Neuronal stem cell (in vitro differentiated cells): ENCODE data around the gene USPL1.

Experiments used
- DNase-seq: peaks from one replicate; pipeline ENCODE4 v3.0.0-alpha.2; 2013; ENCODE audit warnings: low spot score
- H2AFZ ChIP-seq: one replicate; pipeline ENCODE4 v1.6.1; 2013; ENCODE audit warnings: mild to moderate bottlenecking, low read length, inconsistent platforms
- H2AK5ac ChIP-seq: 2 replicates; pipeline ENCODE4 v1.6.1; 2013; ENCODE audit warnings: low read depth, mild to moderate bottlenecking, inconsistent platforms, low read length, moderate library complexity, mixed read lengths
- H2BK120ac ChIP-seq: 2 replicates; pipeline ENCODE4 v1.6.1; 2013; ENCODE audit warnings: low read depth, mild to moderate bottlenecking, inconsistent platforms, low read length, moderate library complexity, mixed read lengths
- H2BK12ac ChIP-seq: one replicate; pipeline ENCODE4 v1.6.1; 2013; ENCODE audit warnings: low read length, inconsistent platforms
- H2BK15ac ChIP-seq: 2 replicates; pipeline ENCODE4 v1.6.1; 2013; ENCODE audit warnings: mild to moderate bottlenecking, low read length, inconsistent platforms, mixed read lengths
- H2BK5ac ChIP-seq: one replicate; pipeline ENCODE4 v1.6.1; 2013; ENCODE audit warnings: inconsistent platforms, mild to moderate bottlenecking, low read length, moderate library complexity
- H3K14ac ChIP-seq: one replicate; pipeline ENCODE4 v1.6.1; 2013; ENCODE audit warnings: low read length, inconsistent platforms
- H3K18ac ChIP-seq: 2 replicates; pipeline ENCODE4 v1.6.1; 2013; ENCODE audit warnings: low read length, inconsistent platforms
- H3K23ac ChIP-seq: 2 replicates; pipeline ENCODE4 v1.6.1; 2013; ENCODE audit warnings: low read depth, mild to moderate bottlenecking, mixed read lengths, low read length, inconsistent platforms; ENCODE audit not compliant: poor library complexity
- H3K27ac ChIP-seq: replicated peaks from 3 replicates; pipeline ENCODE4 v1.5.1; 2013; ENCODE audit warnings: low read length, inconsistent platforms
- H3K27me3 ChIP-seq, 3 experiments: 2 replicates each; pipeline ENCODE4 v1.6.1; 2013; ENCODE audit warnings: low read length in 3 of 3, mild to moderate bottlenecking in 2 of 3, inconsistent platforms in 1 of 3, low read depth in 1 of 3, mixed read lengths in 1 of 3, moderate library complexity in 1 of 3; ENCODE audit not compliant: control insufficient read depth in 3 of 3, insufficient read depth in 3 of 3
- H3K36me3 ChIP-seq, 2 donors: replicated peaks in 1 of 2; 2 replicates each; pipeline ENCODE4 v1.6.1; 2013; ENCODE audit warnings: low read length in 2 of 2; ENCODE audit not compliant: control insufficient read depth in 2 of 2, insufficient read depth in 2 of 2
- H3K4ac ChIP-seq: 2 replicates; pipeline ENCODE4 v1.6.1; 2013; ENCODE audit warnings: inconsistent platforms, mild to moderate bottlenecking, low read length, moderate library complexity
- H3K4me1 ChIP-seq, 2 donors: 1 replicate in 1 of 2; 2 replicates in 1 of 2; pipeline ENCODE4 v1.6.1; 2013; ENCODE audit warnings: low read length in 2 of 2, low read depth in 1 of 2; ENCODE audit not compliant: control insufficient read depth in 2 of 2, insufficient read depth in 1 of 2
- H3K4me2 ChIP-seq: one replicate; pipeline ENCODE4 v1.6.1; 2013; ENCODE audit warnings: mild to moderate bottlenecking, low read length, inconsistent platforms; ENCODE audit not compliant: insufficient read depth, poor library complexity, severe bottlenecking
- H3K4me3 ChIP-seq, 2 donors: 2 replicates each; pipeline ENCODE4 v1.5.1; 2013; ENCODE audit warnings: low read length in 2 of 2, mild to moderate bottlenecking in 2 of 2, inconsistent platforms in 1 of 2, moderate library complexity in 1 of 2
- H3K79me1 ChIP-seq: one replicate; pipeline ENCODE4 v1.6.1; 2013; ENCODE audit warnings: low read depth, mild to moderate bottlenecking, inconsistent platforms, low read length, moderate library complexity
- H3K9ac ChIP-seq: one replicate; pipeline ENCODE4 v1.6.1; 2013; ENCODE audit warnings: mild to moderate bottlenecking, low read depth, low read length, inconsistent platforms; ENCODE audit not compliant: poor library complexity
- H3K9me3 ChIP-seq, 2 donors: replicated peaks in 1 of 2; 2 replicates each; pipeline versions ENCODE3 to v1.6.1; 2013; ENCODE audit warnings: low read length in 2 of 2, mild to moderate bottlenecking in 2 of 2, inconsistent platforms in 1 of 2, low read depth in 1 of 2, mixed read lengths in 1 of 2, moderate library complexity in 1 of 2; ENCODE audit not compliant: control insufficient read depth in 2 of 2, insufficient read depth in 1 of 2
- H4K8ac ChIP-seq: one replicate; pipeline ENCODE4 v1.6.1; 2013; ENCODE audit warnings: low read depth, mild to moderate bottlenecking, inconsistent platforms, low read length, moderate library complexity
- H4K91ac ChIP-seq: one replicate; pipeline ENCODE4 v1.6.1; 2013; ENCODE audit warnings: low read length, low read depth, mild to moderate bottlenecking, inconsistent platforms; ENCODE audit not compliant: poor library complexity
- WGBS, 2 donors: extraction: QIAGEN DNeasy Blood & Tissue Kit; methylation state at CpG; one replicate each; pipeline ENCODE4 v1.1.7; 2013; ENCODE audit warnings: missing lambda C conversion rate in 2 of 2, mixed read lengths in 1 of 2; ENCODE audit not compliant: insufficient read length in 2 of 2, insufficient replicate concordance in 1 of 2; ENCODE audit errors: extremely low coverage in 2 of 2; 5-methylcytosine and 5-hydroxymethylcytosine counted together

USPL1 gene

GRCh38 chr13:30702006-30702405, 84.3 kb downstream of the USPL1 start:
- no CpG with 5 or more reads among the region's 4 CpGs for WGBS, 2 donors
- H3K23ac ChIP-seq: no peak overlapping the region

GRCh38 chr13:30704596-30704995, 86.9 kb downstream of the USPL1 start:
- H2AFZ ChIP-seq: no peak overlapping the region
- H3K9me3 ChIP-seq: no peaks in the 10 kb centered on the region
- no peak overlapping the region for H3K4ac ChIP-seq
- no peak overlapping the region for H3K27ac ChIP-seq
- H3K4me2 ChIP-seq: no peak overlapping the region
- no peak overlapping the region for H2BK120ac ChIP-seq
- H3K79me1 ChIP-seq: no peaks in the 10 kb centered on the region
- no peak overlapping the region for H2BK12ac ChIP-seq
- WGBS, 2 donors: no CpG with 5 or more reads among the region's 6 CpGs
- no peak for DNase-seq
- H3K23ac ChIP-seq: no peak overlapping the region
- no peak overlapping the region for H4K91ac ChIP-seq
- H4K8ac ChIP-seq: no peak overlapping the region
- no peaks in the 10 kb centered on the region for H3K36me3 ChIP-seq
- no peak overlapping the region for H2BK15ac ChIP-seq
- no peak overlapping the region for H3K18ac ChIP-seq
- H3K9ac ChIP-seq: no peak overlapping the region
- H3K4me3 ChIP-seq: no peak overlapping the region
- no peak overlapping the region for H2AK5ac ChIP-seq
- H3K4me1 ChIP-seq: no peaks in the 10 kb centered on the region
- H2BK5ac ChIP-seq: no peak overlapping the region
- no peaks in the 10 kb centered on the region for H3K27me3 ChIP-seq
- no peak overlapping the region for H3K14ac ChIP-seq

More at GRCh38 chr13:30702006-30702405, 84.3 kb downstream of the USPL1 start:
- no peaks in the 10 kb centered on the region for H3K27me3 ChIP-seq
- no peak overlapping the region for H2AK5ac ChIP-seq
- no peak overlapping the region for H3K4ac ChIP-seq
- H3K4me3 ChIP-seq: no peak overlapping the region
- no peaks in the 10 kb centered on the region for H3K9me3 ChIP-seq
- no peaks in the 10 kb centered on the region for H3K79me1 ChIP-seq
- no peak overlapping the region for H2BK5ac ChIP-seq
- no peak overlapping the region for H2BK15ac ChIP-seq
- H2AFZ ChIP-seq: no peak overlapping the region
- H4K8ac ChIP-seq: no peak overlapping the region
- H3K4me1 ChIP-seq: peaks cover 0 to 4% of the 10 kb centered on the region in 2 donors
- H3K18ac ChIP-seq: no peak overlapping the region
- H2BK12ac ChIP-seq: no peak overlapping the region
- DNase-seq: no peak
- no peak overlapping the region for H3K9ac ChIP-seq
- H3K14ac ChIP-seq: no peak overlapping the region
- H3K36me3 ChIP-seq: no peaks in the 10 kb centered on the region
- no peak overlapping the region for H3K27ac ChIP-seq
- no peak overlapping the region for H2BK120ac ChIP-seq
- no peak overlapping the region for H3K4me2 ChIP-seq
- no peak overlapping the region for H4K91ac ChIP-seq

GRCh38 chr13:30705680-30706079, 88.0 kb downstream of the USPL1 start:
- Histone ChIP-seq H2BK120ac (no peak overlapping the region), H3K36me3 (no peaks in the 10 kb centered on the region), H3K4me1 (no peaks in the 10 kb centered on the region), H2BK12ac (no peak overlapping the region), H3K79me1 (no peaks in the 10 kb centered on the region), H3K9me3 (no peaks in the 10 kb centered on the region), H3K9ac (no peak overlapping the region), H4K8ac (no peak overlapping the region), H2BK5ac (no peak overlapping the region), H3K23ac (no peak overlapping the region), H3K27ac (no peak overlapping the region), H3K4ac (no peak overlapping the region), H3K4me2 (no peak overlapping the region), H4K91ac (no peak overlapping the region), H3K14ac (no peak overlapping the region), H2AK5ac (no peak overlapping the region), H3K27me3 (no peaks in the 10 kb centered on the region), H2BK15ac (no peak overlapping the region), H3K4me3 (no peak overlapping the region), H2AFZ (no peak overlapping the region), H3K18ac (no peak overlapping the region)
- WGBS, 2 donors: no CpG with 5 or more reads among the region's 4 CpGs
- DNase-seq: no peak

- no peak overlapping the region for H3K4me3 ChIP-seq
- H2BK120ac ChIP-seq: no peak overlapping the region
- peaks cover 0 to 3% of the 10 kb centered on the region in 2 donors for H3K4me1 ChIP-seq
- no CpG with 5 or more reads among the region's 3 CpGs for WGBS, 2 donors
- no peak overlapping the region for H2BK15ac ChIP-seq
- H3K18ac ChIP-seq: no peak overlapping the region
- H2BK12ac ChIP-seq: no peak overlapping the region
- H3K4me2 ChIP-seq: no peak overlapping the region
- H3K4ac ChIP-seq: no peak overlapping the region
- no peaks in the 10 kb centered on the region for H3K36me3 ChIP-seq
- H2AFZ ChIP-seq: no peak overlapping the region
- H3K27ac ChIP-seq: no peak overlapping the region
- H4K8ac ChIP-seq: no peak overlapping the region
- H3K23ac ChIP-seq: no peak overlapping the region
- no peak overlapping the region for H2AK5ac ChIP-seq
- no peaks in the 10 kb centered on the region for H3K9me3 ChIP-seq
- no peak overlapping the region for H3K9ac ChIP-seq
- H4K91ac ChIP-seq: no peak overlapping the region
- H3K27me3 ChIP-seq: no peaks in the 10 kb centered on the region
- DNase-seq: no peak
- no peak overlapping the region for H2BK5ac ChIP-seq
- H3K14ac ChIP-seq: no peak overlapping the region
- no peaks in the 10 kb centered on the region for H3K79me1 ChIP-seq
Measured at GRCh38 chr13:30708541-30708940, 90.8 kb downstream of the USPL1 start.
